Heart left ventricle (tissue), 16 donors: ENCODE data around the gene LONRF2. TPM values are rescaled to one million over a fixed set of nuclear protein-coding genes. Genes with fewer than 3 reads are reported as not detected.
"Not testable (repeated sequence)": the region's sequence is repeated elsewhere in the genome, so short reads cannot be mapped to it uniquely, and the experiment has no call there.

ENCODE experiments used
- ATAC-seq, 4 donors: fragments of 200-7000 bp; cut with Tn5 transposase; one replicate each; pipeline ENCODE4 v1.9.1; 2020 to 2022; ENCODE audit warnings: moderate library complexity in 4 of 4, mild to moderate bottlenecking in 3 of 4, moderate number of reproducible peaks in 1 of 4
- DNase-seq, 5 donors: peaks; one replicate each; pipeline ENCODE4 v3.0.0-alpha.2; 2020
- H3K27ac ChIP-seq, 12 donors: fragments of 200-600 bp; sonication (generic) in 4 of 12; one replicate each; pipeline versions ENCODE4 v1.5.0 to v1.8.0; 2016 to 2022; ENCODE audit warnings: mild to moderate bottlenecking in 2 of 12
- H3K27me3 ChIP-seq, 9 donors: fragments of 200-600 bp; sonication (generic) in 2 of 9; one replicate each; pipeline versions ENCODE4 v1.5.1 to v1.8.0; 2016 to 2022; ENCODE audit warnings: mild to moderate bottlenecking in 3 of 9
- H3K36me3 ChIP-seq, 9 donors: fragments of 200-600 bp; sonication (generic) in 2 of 9; one replicate each; pipeline versions ENCODE4 v1.5.0 to v1.8.0; 2018 to 2022; ENCODE audit warnings: mild to moderate bottlenecking in 2 of 9
- H3K4me1 ChIP-seq, 12 donors: fragments of 200-600 bp; sonication (generic) in 4 of 12; one replicate each; pipeline versions ENCODE4 v1.5.0 to v1.8.0; 2016 to 2022; ENCODE audit warnings: mild to moderate bottlenecking in 3 of 12
- H3K4me3 ChIP-seq, 12 donors: fragments of 200-600 bp; sonication (generic) in 4 of 12; one replicate each; pipeline versions ENCODE4 v1.5.0 to v1.8.0; 2017 to 2022; ENCODE audit warnings: mild to moderate bottlenecking in 9 of 12, moderate library complexity in 4 of 12
- H3K9me3 ChIP-seq, 12 donors: fragments of 200-600 bp; sonication (generic) in 4 of 12; one replicate each; pipeline versions ENCODE4 v1.5.0 to v1.8.0; 2016 to 2022; ENCODE audit warnings: mild to moderate bottlenecking in 1 of 12
- CTCF ChIP-seq, 12 donors: fragments of 200-600 bp; sonication (generic) in 4 of 12; IDR thresholded peaks; one replicate each; pipeline versions ENCODE4 v1.5.0 to v1.8.0; 2018 to 2022; ENCODE audit warnings: antibody characterized with exemption in 12 of 12, mild to moderate bottlenecking in 5 of 12
- POLR2A ChIP-seq, 2 donors: fragments of 450-650 bp; IDR thresholded peaks; one replicate each; pipeline ENCODE4 v1.6.1; 2017; ENCODE audit warnings: antibody characterized with exemption in 2 of 2, mild to moderate bottlenecking in 2 of 2, moderate library complexity in 2 of 2
- WGBS, 4 donors: extraction: QIAGEN DNeasy Blood & Tissue Kit in 2 of 4; methylation state at CpG; one replicate each; pipeline versions ENCODE4 v1.1.5 to v1.1.7; 2013 to 2018; 5-methylcytosine and 5-hydroxymethylcytosine counted together
- intact Hi-C, 10 donors: fragments of 100-400 bp; cut with DNase I; formaldehyde crosslinking; loops; one replicate each; pipeline versions ENCODE4 v1.11.1 to v1.14.2; 2022
- polyA plus RNA-seq, 2 donors: library from polyadenylated mRNA; stranded (reverse); fragments of 200-250 nt; gene quantifications; one replicate each; pipeline ENCODE4 v1.2.3, GENCODE V29; 2013
- total RNA-seq, 9 donors: library from RNA; depleted of rRNA in 2 of 9; stranded (reverse); fragments of >200 nt in 2 of 9; fragmentation: NEBNext Ultra II Directional in 3 of 9; extraction: Animal tissue kit (Norgen Biotek cat#: 25700) in 3 of 9; gene quantifications; one replicate each; pipeline versions ENCODE4 v1.1.0 to v1.2.4, GENCODE V29; 2016 to 2023
- donor health status: ischemic (EF 13 %, LVEDD 7.1; RV severe dilation, severe dysfunction).
- donor health status: healthy with polysubstance abuse.
- donor health status: DM: no; HTN: yes; CAD: no.
- donor health status: DM: no; HTN: no; CAD: no.
- donor health status: ischemic (EF 25% LVEDD 6.9; RV normal size, moderate dysfunction).
- donor health status: ischemic (EF 25% LVEDD 5.7; RV mildly dilated, moderate dysfunction).
- donor health status: healthy.
- donor health status: DM: yes; HTN: yes; CAD: no.
- donor health status: ischemic (EF 35%, LVEDD 5.7; RV mildly dilated, moderate dysfunction).
- donor health status: nonischemic (EF 11% LVEDD 7.7; RV severe dilation, severe dysfunction).
- donor health status: DM: yes; HTN: yes; CAD: no.
- donor health status: PGD.
- donor health status: ischemic (EF 29% LVEDD 5.4; RV normal size, mild dysfunction).
- donor health status: nonischemic (EF 23%, LVEDD 6.1; RV moderate dilation, normal function).

Gene LONRF2
- total and polyA plus RNA-seq, 11 donors: 2.4 to 29.7 (median 16.5) TPM

- Histone ChIP-seq H3K4me1 (no peaks in the 10 kb centered on the region), H3K27me3 (no peaks in the 10 kb centered on the region), H3K4me3 (no peak overlapping the region), H3K36me3 (no peaks in the 10 kb centered on the region), H3K9me3 (peaks cover 0 to 27% (median 13%) of the 10 kb centered on the region in 12 donors), H3K27ac (no peak overlapping the region)
- no peak for ATAC-seq
- DNase-seq: no peak
- intact Hi-C loops: no loop called here
- TF ChIP-seq POLR2A (IDR thresholded peaks at IDR 0.05): no peak
- no peak for TF ChIP-seq CTCF (IDR thresholded peaks at IDR 0.05)
These were observed 37.3 kb upstream of the LONRF2 start for GRCh38 chr2:100359576-100359975.

GRCh38 chr2:100358554-100358953 is 36.3 kb upstream of the LONRF2 start:
- DNase-seq: no peak

GRCh38 chr2:100352521-100352920 is 30.2 kb upstream of the LONRF2 start:
- intact Hi-C loops: no loop called here
- Histone ChIP-seq H3K4me3 (no peak overlapping the region), H3K9me3 (no peaks in the 10 kb centered on the region), H3K27me3 (peaks cover 0 to 11% (median 0%) of the 10 kb centered on the region in 9 donors), H3K4me1 (no peaks in the 10 kb centered on the region), H3K36me3 (no peaks in the 10 kb centered on the region), H3K27ac (no peak overlapping the region)
- ATAC-seq: no peak
- no peak for DNase-seq
- WGBS, 4 donors: 89 to 94% (median 91%) methylated on average over 7 of the region's 7 CpGs
- no peak for TF ChIP-seq CTCF (IDR thresholded peaks at IDR 0.05)
- no peak for TF ChIP-seq POLR2A (IDR thresholded peaks at IDR 0.05)

More at GRCh38 chr2:100358554-100358953, 36.3 kb upstream of the LONRF2 start:
- 85 to 96% (median 92%) methylated on average over 2 of the region's 2 CpGs for WGBS, 4 donors
- Histone ChIP-seq H3K9me3 (peaks cover 0 to 27% (median 13%) of the 10 kb centered on the region in 12 donors), H3K36me3 (no peaks in the 10 kb centered on the region), H3K27me3 (no peaks in the 10 kb centered on the region), H3K27ac (no peak overlapping the region), H3K4me1 (no peaks in the 10 kb centered on the region), H3K4me3 (no peak overlapping the region)
- intact Hi-C loops: no loop called here
- TF ChIP-seq CTCF (IDR thresholded peaks at IDR 0.05) (no peak), POLR2A (IDR thresholded peaks at IDR 0.05) (no peak)
- ATAC-seq: no peak

- Histone ChIP-seq H3K4me3 (no peak overlapping the region), H3K27me3 (peaks cover 0 to 11% (median 0%) of the 10 kb centered on the region in 9 donors), H3K36me3 (no peaks in the 10 kb centered on the region), H3K4me1 (no peaks in the 10 kb centered on the region), H3K9me3 (no peaks in the 10 kb centered on the region), H3K27ac (no peak overlapping the region)
- ATAC-seq (no peak), DNase-seq (no peak)
- intact Hi-C loops: no loop called here
- WGBS, 4 donors: 67 to 74% (median 72%) methylated on average over 13 of the region's 13 CpGs
- TF ChIP-seq CTCF (IDR thresholded peaks at IDR 0.05) (no peak), POLR2A (IDR thresholded peaks at IDR 0.05) (no peak)
These were observed 28.4 kb upstream of the LONRF2 start for GRCh38 chr2:100350661-100351185.

GRCh38 chr2:100345144-100345543 is 22.8 kb upstream of the LONRF2 start:
- H3K4me1 ChIP-seq, DNase-seq, H3K27ac ChIP-seq, intact Hi-C loops, H3K4me3 ChIP-seq, H3K36me3 ChIP-seq, H3K9me3 ChIP-seq, ATAC-seq: not testable (repeated sequence)
- peaks cover 0 to 13% (median 0%) of the 10 kb centered on the region in 9 donors for H3K27me3 ChIP-seq
- 25 to 63% (median 43%) methylated on average over 1 of the region's 1 CpG for WGBS, 4 donors
